Activated CD4-positive, alpha-beta T cell treated with anti-CD3 and anti-CD28 coated beads, Interleukin-10, Interleukin-2, amounts not matched to agents 100 ng/mL and 50 ng/mL, durations not matched to agents 16 hours and 8 hours (primary cell): ENCODE measurements around the gene TIMM13.

ENCODE experiments used
- DNase-seq: peaks from one replicate; pipeline ENCODE4 v3.0.0-alpha.2; 2020

The TIMM13 gene

GRCh38 chr19:2376784-2377519 lies 50.4 kb downstream of the TIMM13 start:
- no peak for DNase-seq
